GM21528 (cell line): ENCODE data around the gene NT5C1A.

Experiments
- ATAC-seq: cut with Tn5 transposase; IDR thresholded peaks from one replicate; pipeline ENCODE4 v1.9.1; 2021; ENCODE audit warnings: mild to moderate bottlenecking, moderate library complexity; ENCODE audit not compliant: unreplicated experiment, low FRiP score

Gene NT5C1A

GRCh38 chr1:39642796-39643195 lies 29.1 kb downstream of the NT5C1A start:
- no peak for ATAC-seq

- ATAC-seq, result no peak
Observed at GRCh38 chr1:39640861-39641260, 31.0 kb downstream of the NT5C1A start.

GRCh38 chr1:39639305-39640130 lies 32.4 kb downstream of the NT5C1A start, which contains the start of gene HEYL:
HEYL (minus strand) TSS chr1:39639643; CDS start chr1:39639625, 18 bp downstream.
- ATAC-seq, result no peak

- ATAC-seq, result no peak
Observed at GRCh38 chr1:39638965-39639304, 33.0 kb downstream of the NT5C1A start.

GRCh38 chr1:39637361-39637760 lies 34.5 kb downstream of the NT5C1A start:
- no peak for ATAC-seq

GRCh38 chr1:39635871-39636210 lies 36.1 kb downstream of the NT5C1A start:
- ATAC-seq, result no peak

- no peak for ATAC-seq
Observed at GRCh38 chr1:39635205-39635870, 36.6 kb downstream of the NT5C1A start.

- ATAC-seq, result no peak
Observed at GRCh38 chr1:39633422-39633821, 38.5 kb downstream of the NT5C1A start.

GRCh38 chr1:39632682-39633417 lies 39.1 kb downstream of the NT5C1A start:
- no peak for ATAC-seq

GRCh38 chr1:39632323-39632681 lies 39.6 kb downstream of the NT5C1A start:
- no peak for ATAC-seq

- ATAC-seq, result no peak
Observed at GRCh38 chr1:39631361-39632322, 40.3 kb downstream of the NT5C1A start.

GRCh38 chr1:39628807-39629350 lies 43.0 kb downstream of the NT5C1A start:
- no peak for ATAC-seq

GRCh38 chr1:39626646-39627045 lies 45.3 kb downstream of the NT5C1A start:
- no peak for ATAC-seq

- ATAC-seq, result no peak
Observed at GRCh38 chr1:39625462-39626273, 46.2 kb downstream of the NT5C1A start.

- ATAC-seq, result no peak
Observed at GRCh38 chr1:39625009-39625408, 46.9 kb downstream of the NT5C1A start.

GRCh38 chr1:39623053-39623452 lies 48.9 kb downstream of the NT5C1A start:
- ATAC-seq, result no peak

GRCh38 chr1:39622427-39622826 lies 49.5 kb downstream of the NT5C1A start:
- no peak for ATAC-seq

GRCh38 chr1:39620659-39621165 lies 51.2 kb downstream of the NT5C1A start:
- ATAC-seq, result no peak

- ATAC-seq, result no peak
Observed at GRCh38 chr1:39617488-39618049, 54.3 kb downstream of the NT5C1A start.
